ENCODE results near the gene UNC5CL.

DNA sequence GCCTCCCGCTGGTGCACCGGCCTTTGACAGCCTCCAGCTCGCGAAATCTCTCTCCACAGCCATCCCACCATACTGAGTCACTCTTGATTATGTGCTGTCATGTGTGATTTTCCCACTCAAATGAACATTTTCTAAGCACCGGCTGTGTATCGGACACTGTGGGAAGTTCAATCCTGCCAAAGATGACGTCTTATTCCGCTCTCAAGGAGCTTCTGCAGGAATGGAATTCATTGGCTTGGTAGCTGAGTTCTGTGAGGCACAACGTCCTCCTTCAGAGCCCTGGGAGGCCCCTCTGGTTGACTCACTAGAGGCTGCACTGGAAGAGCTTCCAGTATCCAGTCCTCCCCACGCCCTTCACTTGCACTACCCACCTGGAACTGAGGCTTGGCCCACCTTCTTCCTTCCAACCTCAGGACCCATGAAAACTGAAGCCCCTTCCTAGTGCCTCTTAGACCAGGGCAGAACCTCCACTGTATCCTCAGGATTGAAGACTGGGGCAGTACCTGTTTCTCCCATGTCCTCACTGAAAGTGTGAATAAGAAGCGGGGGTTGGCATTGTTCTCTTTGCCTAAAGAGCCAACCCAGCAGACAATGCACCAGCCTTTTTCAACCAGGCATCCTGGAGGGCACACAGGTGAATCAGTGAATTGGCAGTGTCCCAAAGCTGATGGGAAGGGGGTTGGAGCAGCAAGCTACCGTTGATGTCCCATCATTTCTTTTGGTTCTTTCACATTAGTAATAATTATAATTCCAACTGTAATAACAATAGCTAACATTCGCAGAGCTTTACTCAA, 1.7 kb downstream of the UNC5CL start:
- TF ChIP-seq SUZ12 (IDR thresholded peaks at IDR 0.05; ENCODE audit: extremely low read depth, insufficient read depth, insufficient read length) = no peak
- TF ChIP-seq ZNF274 (IDR thresholded peaks at IDR 0.05; ENCODE audit: low read depth, low read length) = no peak
- no peak for TF ChIP-seq YY1 (IDR thresholded peaks at IDR 0.05; ENCODE audit: insufficient read depth, insufficient read length)

Data from NT2/D1 (cell line).